ENCODE data around the gene SLC25A33.

SLC25A33 gene

DNA sequence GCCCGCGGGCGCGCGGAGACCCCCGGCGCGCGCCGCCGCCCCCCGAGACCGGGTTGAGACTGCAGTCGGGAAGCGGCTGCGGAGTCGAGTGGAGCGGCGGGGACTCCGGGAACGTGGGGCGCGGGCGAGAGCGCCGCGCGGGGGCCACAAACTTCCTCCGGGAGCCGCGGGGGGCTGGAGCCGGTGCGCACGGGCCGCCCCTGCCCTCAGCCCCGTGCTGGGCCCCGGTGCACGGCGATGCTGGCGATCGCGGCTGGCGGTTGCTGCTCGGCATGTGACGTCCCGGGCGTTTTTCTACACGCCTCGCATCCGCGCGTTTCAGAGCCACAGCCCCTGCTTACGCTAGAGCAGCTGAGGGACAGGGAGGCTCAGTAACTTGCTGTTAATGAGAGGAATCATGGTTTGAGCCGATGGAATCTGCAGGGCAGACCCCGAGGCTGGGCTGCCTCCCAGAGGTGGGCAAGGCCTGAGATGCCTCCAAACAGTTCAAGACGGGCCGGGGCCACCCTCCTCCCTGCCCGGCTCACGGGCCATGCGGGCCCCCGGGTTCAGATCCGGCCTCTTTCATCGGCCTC, 50.0 kb downstream of the SLC25A33 start:
- DNase-seq = peak in 3 of 5 donors; percentile 31 to 56 (median 32)

DNA sequence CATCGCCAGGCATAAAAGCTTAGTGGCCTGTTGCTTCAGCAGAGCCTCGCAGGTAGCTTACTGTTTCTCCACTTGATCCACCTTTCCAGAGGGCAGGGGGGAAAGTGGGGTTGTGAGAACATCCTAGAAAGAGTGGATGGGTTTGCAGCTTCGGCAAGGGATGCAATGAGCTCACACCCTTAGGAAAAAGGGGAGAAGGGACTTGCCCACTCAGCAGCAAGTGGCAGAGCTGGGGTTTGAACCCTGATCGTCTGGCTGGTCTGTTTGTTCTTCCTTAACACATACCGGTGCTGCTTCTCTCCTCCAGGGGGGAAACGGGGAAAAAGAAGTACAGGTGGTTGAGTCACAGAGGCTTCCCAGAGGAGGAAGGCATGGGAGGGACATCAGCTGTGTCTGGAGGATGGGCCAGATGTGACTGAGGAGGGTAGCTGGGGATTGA, 50.5 kb downstream of the SLC25A33 start:
- DNase-seq = no peak

DNA sequence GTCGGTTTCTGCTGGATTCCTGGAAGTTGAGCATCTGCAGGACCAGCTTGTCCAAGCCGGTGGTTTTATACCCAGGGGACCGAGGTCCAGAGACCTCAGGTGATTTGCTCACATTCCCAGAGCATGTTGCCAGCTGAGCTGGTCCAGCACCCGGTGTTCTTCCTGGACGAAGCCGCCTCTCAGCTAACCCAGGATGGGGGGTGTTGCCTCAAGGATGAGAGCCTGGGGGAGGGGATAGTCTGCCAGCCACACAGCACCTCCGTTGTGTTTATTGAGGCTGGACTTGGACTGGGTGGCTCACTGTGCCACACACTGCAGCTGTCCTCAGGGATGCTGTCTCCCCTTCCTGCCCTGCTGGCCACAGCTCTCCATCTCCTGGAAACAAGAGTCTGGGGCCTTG, 50.9 kb downstream of the SLC25A33 start:
- DNase-seq = no peak

DNA sequence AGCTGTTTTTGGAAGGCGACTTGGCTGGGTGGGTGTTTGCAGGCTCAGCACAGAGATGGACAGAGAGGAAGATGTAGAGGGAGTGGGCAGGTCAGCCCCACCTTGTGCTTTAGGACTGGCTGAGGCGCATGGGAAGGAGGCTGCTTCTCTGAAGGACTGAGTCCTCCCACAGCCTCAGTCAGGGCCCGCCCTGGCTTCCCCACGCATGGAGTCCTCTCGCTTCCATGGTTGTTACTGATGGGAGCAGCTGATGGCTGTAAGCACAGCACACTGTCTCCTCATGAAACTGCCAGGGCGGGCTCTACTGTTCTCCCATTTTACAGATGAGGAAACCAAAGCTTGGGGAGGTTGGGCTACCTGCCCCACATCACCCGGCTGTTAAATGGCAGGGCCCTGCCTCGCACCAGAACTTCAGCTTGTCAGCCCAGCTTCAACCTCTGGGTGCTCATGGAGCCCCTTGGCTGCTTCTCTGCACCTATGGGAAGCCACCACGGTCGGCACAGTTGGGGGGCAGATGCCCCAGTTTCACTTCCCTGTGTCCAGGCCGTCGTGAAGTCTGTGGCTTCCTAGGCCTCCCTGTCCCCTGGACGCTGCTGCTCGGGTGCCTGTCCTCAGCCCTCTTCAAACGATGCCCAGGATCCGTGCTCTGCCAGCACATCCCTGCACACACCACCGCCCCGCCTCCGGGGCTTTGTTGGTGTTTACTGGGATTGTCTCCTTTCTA, 51.8 kb downstream of the SLC25A33 start:
- no peak for DNase-seq

DNA sequence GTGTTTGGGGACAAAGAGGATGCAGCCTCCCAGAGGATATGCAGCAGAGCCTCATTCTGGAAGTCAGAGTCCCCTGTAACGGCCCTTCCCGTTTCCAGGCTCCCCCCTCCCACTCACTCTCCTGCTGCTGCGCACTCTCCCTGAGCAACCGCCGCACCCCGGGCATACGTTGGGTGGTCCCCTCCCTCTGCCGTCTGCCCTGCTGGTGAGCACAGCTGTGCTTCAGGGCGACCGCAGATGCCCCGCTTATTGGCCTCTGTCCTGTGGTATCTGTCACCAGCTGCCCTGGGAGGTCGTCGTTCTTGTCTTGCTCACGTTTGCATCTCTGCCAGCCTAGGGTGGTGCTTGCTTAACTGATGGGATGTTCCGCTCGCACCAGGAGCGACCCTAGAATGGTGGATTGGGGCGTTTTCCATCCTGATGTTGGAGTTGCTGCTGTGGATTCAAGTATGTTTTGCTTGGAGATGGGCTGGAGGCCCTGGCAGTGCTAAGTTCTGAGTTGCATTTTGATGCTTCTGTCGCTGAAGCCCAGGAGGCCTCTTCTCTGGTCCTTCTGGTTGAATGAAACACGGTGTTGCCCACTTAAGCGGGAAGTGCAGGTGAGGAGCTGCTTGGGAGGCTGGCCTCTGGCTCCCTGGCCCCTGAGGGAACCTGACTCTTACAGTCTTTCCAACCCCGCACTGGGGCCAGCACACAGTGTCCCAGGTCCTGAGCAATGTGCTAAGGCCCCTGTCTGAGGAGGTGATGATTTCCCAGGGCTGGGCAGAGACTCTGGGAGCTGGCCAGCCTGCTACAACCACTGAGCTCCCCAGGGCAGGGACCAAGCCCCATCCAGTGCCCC, 52.6 kb downstream of the SLC25A33 start:
- DNase-seq = no peak

DNA sequence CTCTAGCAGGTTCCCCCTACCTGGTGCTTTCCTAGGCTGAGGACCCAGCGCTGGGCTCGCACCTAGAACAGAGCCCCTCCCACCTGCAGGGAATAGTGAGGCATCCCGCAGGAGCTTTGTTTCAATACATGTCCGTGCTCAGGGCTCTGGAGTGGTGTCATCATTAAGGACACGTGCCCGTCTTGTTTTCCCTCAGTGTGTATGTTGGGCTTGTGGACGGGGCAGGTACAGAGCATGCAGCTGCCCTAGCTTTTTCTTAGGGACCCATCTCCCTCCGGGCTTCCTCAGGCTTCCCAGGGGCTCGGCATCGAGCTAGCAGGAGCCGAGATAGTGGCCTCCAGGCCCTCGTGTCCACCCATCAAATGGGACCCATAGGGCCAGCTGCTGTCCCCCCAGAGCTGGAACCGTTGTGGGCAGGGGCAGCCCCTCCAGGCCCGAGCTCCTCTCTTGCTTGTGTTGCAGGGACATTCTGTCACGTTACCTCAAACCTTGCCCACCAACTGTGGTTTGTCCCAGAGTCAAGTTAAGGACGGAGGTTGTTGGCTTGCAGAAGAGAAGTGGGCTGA, 53.3 kb downstream of the SLC25A33 start:
- no peak for DNase-seq

DNA sequence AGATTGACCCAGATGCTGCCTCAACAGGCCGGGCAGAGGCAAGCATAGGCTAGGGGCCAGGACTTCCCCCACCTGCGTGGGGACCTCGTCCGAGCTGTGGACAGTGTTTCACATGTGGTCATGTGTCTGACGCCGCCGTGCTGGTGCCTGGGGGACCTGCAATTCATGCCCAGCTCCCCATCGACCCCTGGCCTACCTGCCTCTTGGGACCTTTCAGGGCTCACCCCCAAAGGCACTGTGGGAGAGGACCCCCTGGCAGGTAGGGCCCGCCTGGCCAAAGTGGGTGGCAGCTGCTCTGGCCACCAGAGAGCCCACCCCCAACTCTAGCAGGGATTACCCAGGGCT, 53.9 kb downstream of the SLC25A33 start:
- DNase-seq = no peak

DNA sequence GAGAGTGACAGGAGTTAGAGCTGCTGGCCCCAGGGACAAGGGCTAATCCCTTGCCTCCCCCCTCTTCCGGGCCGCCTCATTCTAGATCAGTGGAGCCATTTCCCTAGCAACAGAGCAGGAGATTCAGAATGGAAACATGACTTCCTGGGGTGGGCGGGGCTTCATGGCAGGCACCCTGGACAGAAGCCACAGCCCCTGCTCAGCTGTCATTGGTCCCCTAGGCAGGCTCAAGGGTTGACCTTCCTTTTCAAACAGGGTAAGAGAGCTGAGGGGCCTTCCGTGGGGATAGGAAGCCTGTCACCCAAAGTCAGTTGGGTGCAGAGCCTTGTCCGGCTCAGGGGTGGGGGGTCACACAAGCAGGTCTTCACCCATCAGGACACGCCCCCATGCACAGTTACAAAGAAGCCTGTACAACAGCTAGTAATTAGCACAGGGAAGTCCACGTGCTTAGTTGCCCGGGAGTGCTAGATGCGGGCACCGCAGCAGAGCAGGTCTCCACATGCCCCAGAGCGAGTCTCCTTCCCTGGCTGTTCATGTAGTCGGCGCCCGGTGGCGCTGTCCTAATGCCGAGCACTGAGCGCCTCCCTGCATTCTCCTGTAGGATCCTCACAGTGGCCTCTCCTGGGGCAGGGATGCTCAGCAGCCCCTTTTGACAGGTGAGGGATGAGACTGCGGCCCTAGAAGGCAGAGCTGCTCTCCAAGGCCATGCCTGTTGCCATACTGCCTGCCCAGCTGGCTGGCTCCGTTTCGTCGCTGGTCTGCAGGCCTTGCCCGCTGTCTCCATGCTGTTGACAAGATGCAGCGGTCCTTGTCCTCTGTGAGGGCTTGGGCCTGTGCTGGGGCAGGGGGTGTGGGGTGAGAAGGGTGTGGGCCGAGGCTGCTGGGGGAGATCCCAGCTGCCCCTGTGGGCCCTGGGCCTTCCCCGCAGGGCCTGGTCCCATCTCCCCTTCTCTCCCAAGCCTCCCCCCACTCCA, 54.5 kb downstream of the SLC25A33 start:
- DNase-seq = peak in 1 of 5 donors; percentile 60

DNA sequence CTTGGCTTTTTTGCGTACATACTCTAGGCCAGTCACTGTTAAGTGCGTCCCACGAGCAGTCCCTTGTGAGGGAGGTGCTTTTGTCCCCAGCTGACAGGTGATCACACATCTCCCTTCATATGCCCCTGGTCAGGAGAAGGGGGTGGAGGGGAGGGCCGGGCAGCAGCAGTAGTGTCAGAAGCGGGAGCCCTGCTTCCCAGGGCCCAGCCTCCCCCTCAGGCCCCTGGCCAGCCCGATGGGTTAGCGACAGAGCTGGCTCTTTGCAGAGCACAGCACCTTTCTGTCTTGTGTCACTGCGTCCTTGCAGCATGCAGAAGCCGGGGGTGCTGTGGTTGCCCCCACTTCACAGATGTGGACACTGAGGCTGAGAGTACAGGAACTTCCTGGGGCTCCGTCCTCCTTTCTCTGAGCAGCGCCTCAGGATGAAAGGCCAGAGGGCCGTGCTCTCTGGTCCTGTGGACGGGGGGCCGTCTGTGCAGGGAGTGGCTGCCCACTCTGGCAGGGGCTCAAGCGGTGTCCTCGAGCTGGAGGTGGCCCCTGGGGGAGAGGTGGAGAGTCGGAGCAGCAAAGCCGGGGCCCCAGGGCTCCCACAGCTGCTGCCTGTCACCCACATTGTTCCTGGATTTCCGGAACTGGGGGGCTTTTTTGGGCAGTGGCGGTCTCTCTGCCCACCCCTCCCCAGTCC, 55.3 kb downstream of the SLC25A33 start:
- DNase-seq = no peak

DNA sequence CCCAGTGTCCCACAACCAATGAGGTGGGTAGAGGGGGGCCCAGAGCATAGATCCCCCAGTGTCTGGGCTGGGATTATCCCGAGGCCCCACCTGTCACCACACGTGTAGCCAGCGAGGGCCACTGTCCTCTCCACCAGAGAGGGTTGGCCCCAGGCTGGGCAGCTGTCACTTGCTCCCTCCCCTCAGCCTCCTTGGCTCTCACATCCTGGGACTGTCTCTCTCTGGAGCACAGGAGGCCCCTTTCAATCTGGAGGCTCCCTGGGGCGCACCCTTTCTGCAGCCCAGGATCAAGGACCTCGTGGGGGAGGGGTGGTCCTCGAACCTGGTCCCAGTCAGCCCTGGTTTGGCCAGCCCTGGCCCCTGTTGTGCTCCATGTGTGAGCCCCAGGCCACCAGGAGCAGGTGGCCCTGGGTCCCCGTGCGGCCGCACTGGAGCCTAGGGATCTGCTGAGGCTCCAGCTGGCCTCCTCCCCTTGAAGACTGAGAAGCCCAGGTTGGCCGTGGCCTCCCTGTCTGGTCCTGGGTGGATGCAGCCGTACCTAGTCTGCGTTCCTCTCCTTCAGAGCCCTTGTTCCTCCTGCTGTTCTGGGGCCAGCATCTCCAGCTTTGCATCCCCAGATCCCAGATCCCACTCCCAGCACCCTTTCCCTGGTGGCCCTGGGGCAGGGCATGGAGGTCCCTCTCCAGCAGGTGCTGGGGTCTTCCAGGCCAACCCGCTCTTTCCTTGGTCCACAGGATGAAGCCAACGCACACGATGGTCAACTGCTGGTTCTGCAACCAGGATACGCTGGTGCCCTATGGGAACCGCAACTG, 56.1 kb downstream of the SLC25A33 start:
- no peak for DNase-seq

DNA sequence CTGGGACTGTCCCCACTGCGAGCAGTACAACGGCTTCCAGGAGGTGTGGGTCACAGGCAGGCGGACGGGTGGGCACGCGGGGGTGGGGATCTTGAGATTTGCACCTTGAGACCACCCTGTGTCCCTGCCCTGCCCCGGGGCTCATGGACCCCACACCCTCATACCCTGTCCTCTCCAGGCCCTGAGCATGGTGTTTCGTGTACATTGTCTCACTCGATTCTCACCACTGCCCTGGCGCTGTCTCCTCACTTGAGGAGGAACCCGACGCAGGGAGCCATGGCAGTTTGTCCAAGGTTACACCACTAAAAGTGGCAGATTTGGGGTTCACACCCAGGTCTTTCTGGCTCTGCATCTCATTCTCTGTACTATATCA, 56.7 kb downstream of the SLC25A33 start:
- no peak for DNase-seq

DNA sequence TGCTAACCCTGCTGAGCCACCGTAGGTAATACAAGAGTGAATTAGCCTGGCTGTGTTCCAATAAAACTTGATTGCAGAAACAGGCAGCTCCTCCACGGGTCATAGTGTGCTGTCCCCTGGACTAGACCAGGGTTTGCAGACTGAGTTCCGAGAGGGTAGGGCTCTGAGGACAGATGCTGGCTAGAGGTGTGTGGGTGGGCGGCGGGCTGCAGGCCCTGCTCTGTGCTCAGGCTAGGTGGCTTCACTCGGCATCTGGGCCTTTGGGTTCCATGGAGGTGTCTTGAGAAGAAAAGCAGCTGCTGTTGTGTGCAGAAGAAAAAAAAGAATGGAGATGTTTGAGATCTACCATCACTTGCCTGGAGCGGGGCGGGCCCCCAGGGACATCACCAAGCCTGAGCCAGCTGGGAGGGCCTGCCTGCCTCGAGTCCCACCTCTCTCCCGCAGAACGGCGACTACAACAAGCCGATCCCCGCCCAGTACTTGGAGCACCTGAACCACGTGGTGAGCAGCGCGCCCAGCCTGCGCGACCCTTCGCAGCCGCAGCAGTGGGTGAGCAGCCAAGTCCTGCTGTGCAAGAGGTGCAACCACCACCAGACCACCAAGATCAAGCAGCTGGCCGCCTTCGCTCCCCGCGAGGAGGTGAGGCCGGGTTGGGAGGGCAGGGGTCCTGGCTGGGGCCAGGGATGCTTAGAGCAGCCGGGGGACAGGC, 57.3 kb downstream of the SLC25A33 start:
- no peak for DNase-seq

DNA sequence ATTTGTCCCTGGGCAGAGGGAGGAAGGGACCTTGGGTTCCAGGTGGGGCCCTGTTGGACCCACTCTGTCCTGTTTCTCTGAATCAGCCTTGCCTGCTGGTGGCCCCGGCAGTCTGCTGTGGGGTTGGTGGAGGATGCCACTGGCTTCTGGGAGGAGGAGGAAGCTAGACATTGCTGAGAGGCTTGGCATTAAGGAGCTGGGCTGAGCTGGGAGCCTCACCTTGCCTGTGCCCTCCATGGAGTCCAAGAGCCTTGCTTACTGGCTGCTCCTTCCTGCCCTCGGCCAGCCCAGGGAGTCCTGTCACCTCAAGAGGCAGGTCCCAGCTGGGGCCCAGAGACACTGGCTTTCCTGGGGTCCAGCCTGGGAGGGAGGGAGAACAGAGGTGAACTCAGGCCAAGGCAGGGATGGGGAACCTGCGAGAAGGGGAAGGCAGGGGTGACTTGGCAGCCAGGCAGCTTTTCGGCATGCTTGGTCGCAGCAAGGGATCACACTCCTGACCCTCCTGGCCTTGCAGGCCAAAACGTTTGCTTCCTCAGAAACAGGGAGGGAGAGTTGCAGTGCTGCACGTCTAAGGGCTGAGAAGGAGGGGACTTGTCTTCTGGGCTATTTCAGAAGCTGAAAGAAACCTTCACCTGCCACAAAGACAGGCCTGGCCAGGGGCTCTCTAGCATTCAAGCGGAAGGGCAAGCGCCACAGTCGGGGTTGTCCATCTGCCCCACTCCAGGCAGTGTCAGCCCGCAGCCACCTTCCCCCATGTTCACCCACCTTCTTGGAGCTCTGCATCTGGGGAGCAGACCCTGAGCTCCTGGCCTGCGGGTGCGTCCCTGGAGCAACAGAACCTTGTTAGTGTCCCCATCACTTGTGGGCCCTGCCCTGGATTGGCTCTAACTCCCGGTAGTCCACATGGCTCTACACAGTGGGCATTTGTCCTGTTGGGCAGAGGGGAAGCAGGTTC, 58.4 kb downstream of the SLC25A33 start:
- no peak for DNase-seq

DNA sequence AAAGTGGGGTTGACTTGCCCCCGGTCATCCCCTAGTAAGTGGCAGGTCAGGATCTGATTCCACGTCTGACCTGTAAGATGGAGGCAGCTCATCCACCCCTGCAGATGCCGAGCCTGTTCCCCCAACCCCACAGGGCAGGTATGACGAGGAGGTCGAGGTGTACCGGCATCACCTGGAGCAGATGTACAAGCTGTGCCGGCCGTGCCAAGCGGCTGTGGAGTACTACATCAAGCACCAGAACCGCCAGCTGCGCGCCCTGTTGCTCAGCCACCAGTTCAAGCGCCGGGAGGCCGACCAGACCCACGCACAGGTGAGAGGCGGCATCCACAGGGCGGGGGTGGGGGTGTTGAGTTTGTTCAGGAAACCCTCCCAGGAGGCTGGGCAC, 59.0 kb downstream of the SLC25A33 start:
- DNase-seq = no peak

DNA sequence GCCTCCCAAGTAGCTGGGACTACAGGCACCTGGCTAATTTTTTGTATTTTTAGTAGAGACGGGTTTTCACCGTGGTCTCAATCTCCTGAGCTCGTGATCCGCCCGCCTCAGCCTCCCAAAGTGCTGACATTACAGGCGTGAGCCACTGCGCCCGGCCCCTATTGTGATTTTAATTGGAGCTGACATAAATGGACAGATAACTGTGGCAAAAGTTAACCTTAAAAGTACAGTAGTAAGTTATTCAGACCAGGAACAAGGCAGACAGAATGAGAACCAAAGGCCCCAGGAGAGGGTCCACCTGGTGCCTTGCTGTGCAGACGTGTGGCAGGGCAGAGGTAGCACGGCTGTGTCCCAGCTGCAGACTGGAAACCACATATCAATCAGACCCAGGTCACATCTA, 60.5 kb downstream of the SLC25A33 start:
- no peak for DNase-seq

DNA sequence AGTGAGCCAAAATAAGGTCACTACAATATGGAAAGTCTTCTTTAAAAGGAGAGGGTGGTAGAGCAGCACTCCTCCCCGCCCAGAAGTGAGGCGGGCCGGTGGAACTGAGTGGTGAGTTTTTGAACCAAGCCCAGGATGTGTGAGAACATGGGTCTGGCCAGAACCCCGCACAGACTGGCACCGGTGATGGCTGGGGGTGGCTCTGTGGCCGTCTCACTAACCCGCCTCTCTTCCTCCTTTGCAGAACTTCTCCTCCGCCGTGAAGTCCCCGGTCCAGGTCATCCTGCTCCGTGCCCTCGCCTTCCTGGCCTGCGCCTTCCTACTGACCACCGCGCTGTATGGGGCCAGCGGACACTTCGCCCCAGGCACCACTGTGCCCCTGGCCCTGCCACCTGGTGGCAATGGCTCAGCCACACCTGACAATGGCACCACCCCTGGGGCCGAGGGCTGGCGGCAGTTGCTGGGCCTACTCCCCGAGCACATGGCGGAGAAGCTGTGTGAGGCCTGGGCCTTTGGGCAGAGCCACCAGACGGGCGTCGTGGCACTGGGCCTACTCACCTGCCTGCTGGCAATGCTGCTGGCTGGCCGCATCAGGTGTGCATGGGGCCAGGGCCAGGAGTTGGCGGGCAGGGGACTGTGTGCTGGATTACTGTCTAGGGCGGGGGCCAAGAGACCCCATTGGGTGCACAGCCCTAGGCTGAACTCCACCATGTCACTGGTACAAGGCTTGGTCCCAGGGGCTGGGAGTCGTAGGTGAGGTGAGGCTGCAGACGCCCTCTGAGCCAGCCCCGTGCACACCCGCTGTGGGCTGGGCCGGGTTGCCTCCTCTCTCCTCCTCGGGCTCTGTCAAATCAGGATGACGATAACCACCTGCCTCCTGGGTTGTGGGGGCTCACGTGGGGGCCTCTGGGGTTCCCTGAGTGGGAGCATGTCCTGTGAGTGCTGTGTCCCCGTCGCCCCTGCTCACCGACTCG, 61.9 kb downstream of the SLC25A33 start:
- no peak for DNase-seq

DNA sequence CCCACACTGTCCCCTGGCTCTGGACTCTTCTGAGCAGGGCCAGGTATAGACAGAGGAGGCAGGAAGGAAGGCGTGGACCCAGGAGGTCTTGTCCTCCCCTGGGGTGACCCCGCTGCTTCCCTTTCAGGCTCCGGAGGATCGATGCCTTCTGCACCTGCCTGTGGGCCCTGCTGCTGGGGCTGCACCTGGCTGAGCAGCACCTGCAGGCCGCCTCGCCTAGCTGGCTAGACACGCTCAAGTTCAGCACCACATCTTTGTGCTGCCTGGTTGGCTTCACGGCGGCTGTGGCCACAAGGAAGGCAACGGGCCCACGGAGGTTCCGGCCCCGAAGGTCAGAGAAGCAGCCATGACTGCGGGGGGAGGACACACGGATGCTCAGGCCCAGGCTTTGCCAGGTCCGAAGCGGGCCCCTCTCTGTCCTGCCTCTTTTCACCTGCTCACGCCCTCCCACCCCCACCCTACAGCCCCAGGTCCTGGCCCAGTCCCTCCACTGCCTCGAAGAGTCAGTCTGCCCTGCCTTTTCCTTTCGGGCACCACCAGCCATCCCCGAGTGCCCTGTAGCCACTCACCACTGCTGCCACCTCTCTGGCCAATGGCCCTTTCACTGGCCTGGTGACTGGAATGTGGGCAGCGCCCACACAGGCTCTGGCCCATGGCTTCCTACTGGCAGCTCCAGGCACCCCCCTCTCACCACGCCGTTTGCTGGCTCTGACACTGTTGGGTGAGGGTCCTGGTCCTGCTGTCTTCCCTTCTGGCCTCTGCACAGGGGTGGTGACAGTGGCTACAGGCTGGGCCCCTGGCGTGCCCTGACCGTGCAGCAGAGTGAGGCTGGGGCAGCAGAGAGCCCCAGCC, 62.9 kb downstream of the SLC25A33 start:
- DNase-seq = no peak
